Epithelial cell of proximal tubule (primary cell): ENCODE data around the gene LSM8. TPM values are rescaled to one million over a fixed set of nuclear protein-coding genes. Genes with fewer than 3 reads are reported as not detected.

ENCODE experiments used
- total RNA-seq: library from RNA; depleted of rRNA; stranded (reverse); fragments of >200 nt; gene quantifications from 2 replicates; pipeline ENCODE4 v1.2.3, GENCODE V29; 2015

Gene LSM8
- total RNA-seq, 1 donor from 2014 or later, result 43.0 TPM

Other genes with a start within 250 kb of the LSM8 start
- gene ANKRD7, start 40.5 kb downstream of the LSM8 start, total RNA-seq, result 0.69 and 1.5 TPM in 2 replicates